NOMO-1 (cell line): ENCODE results near the gene ADAM12.
A peak's percentile ranks its signal among the peaks of the same experiment; 100 is the strongest.

ENCODE experiments used
- DNase-seq, 2 experiments: peaks; one replicate each; lab custom pipeline; 2025; ENCODE audit not compliant: unreplicated experiment in 2 of 2; lab: John Stamatoyannopoulos, UW

ADAM12 gene

DNA sequence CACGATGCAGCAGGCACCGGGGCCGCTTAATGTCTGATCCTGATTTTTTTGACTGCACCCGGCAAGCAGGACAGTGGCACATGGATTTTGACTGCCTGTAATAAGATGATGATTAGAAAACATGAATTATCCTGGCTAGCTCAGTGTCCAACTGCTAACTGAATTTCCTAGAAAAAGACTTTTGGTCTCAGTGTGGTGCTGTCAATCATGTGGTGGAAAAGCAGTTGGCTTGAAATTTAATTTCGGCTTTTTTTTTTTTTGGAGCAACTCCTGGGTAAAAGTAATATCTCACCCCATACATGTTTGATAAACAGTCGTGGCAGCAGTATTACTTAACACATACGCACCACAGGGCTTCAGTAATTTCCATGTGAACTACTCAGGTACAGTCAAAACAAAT, 264.2 kb downstream of the ADAM12 start:
- DNase-seq, result no peak

DNA sequence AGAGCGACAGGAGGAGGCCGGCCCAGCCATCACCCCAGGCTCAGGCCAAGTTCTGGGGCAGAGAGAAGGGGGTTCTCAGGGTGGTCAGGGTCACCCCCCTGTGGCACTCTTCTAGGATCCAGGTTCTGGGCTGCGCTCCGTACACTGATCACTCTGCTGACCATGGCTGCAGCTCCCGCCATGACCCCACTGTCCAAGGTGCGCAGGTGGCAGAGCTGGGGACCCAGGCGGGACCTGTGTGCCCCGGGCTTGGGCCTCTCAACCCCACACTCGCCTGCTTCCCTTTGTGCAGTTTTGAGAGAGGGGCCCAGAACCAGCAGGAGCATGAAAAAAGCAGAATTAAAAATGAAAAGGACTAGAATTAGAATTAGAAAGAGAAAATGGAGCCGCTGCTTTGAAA, 264.8 kb downstream of the ADAM12 start:
- no peak for DNase-seq

DNA sequence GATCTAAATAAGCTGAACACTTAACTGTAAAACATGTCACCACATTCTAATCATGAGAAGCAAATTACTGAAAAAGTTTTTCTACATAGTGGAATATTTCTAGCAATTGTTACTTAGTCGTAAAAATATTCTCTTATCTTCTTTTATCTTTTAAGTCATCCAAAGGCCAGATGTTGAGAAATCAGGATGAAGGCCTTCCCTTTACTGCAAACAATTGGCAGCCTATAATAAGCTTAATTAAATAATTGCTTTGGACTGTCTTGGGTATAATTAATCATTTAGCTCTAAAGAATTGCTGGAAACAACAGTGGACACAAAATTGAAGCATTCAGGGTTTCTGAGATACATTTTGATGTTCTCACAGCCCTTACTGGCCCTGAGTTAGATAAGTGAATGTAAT, 265.4 kb downstream of the ADAM12 start:
- no peak for DNase-seq

DNA sequence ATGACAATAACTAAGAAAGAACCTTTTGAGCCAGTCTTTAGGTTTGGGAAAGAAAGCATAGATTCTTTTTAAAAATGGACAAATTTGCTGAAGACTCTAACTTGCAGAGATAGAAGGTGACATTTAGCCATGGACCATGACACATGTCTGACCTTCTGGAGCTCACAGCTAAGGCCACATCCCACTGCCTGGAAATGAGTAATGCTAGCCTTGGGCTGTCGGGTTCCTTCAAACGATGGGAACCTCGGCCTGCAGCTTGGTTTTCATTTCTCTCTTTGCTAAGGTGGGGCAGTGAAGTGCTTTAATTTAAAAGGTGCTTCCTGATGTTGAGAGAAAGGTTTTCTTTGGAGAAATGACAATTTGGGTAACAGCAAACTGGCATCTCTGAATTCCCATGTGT, 268.7 kb downstream of the ADAM12 start:
- DNase-seq, result no peak

DNA sequence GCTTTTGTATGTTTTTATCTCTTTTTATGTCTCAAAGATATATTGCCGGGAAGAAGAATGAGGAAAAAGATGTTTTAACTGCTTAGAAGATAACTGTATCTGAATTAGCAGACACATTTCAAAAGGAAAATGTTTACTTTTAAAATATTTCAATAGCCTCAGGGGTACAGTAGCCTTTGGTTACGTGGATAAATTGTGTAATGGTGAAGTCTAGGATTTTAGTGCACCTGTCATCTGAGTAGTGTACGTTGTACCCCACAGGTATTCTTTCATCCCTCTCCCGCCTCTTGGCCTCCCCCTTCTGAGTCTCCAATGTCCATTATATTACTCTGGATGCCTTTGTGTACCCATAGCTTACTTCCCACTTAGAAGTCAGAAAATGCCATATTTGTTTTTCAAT, 269.8 kb downstream of the ADAM12 start:
- no peak for DNase-seq

DNA sequence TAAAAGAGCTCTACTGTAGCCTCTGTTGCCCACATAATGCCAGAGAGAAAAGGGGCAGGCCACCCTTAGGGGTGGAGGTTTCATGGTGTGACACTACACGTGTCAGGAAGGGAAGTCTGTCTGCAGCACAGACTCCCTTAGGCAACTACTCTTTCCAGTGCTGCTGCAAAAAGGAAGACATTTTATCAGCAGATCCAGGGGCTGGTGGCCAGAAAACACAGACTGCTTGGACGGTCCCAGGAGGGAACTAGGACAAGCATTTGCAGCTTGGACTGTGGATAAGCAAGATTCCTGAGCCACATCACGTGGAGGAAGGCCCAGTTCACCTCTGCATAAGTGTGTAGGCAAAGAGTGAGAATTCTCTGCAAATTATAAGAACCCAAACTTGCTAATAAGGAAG, 271.1 kb downstream of the ADAM12 start:
- DNase-seq, result no peak

DNA sequence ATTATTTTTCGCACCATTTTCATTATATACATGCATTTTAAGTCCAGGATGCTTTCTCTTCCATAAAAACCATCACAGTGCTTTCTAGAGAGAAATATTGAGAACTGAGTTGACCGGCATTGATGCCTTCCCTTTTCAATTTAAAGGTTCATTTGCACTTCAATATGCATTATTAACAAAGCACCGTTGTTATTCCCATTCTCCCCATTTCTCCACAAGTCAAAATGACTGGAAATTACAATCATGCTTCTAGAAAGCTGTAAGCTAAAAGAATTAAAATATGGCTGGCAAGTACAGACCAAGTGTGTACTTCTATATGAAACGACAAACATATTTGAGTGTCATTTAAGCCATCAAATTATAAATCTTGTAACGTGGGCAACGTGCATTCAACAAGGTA, 272.4 kb downstream of the ADAM12 start:
- no peak for DNase-seq

DNA sequence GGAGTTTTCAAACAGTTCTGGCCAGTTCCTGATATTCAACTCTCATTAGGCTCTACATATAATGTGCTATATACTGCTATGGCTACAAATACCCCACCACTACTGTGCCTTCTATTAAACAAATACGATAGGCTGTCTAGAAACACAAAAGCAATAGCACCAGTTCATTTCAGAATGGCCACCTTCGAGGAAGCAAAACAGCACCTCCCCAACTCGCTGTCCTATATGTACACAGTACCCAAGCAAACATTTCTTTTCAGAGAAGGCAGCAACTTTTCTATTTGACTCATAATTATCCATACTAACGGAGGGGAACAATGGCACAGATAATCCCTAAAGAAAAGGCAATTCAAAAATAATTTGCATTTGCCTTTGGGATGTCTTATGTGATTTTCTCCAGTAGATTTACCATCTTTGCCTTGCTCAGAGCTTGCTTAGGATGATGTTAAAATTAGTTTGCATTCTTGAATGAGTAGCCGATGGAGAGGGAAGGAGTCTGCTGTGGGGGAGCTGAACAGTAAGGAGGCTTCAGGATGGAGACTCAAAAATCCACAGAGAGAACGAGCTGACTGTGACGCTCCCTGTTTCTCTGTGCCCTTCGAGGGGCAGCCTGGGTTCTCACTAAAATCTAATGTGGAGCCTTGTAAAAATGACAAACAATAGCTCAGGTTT, 273.3 kb downstream of the ADAM12 start:
- DNase-seq, result no peak

DNA sequence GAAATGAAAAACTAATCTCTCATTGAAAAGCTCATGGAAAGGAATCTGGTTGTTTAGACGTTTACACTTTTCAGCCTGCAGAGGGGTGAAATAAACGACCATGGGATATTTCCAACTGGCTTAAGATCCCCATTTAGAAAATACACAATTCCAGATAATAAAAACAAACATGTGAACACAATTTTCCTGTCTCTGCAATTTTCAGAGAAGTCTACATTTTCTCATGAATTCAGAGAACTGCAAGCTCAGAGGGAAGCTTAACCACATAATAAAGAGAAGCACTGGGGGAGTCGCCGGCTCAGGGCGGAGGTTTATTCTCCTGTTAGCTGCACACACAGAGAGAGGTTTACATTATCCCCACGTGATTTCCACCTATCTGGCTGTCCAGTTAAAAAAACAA, 276.8 kb downstream of the ADAM12 start:
- no peak for DNase-seq

DNA sequence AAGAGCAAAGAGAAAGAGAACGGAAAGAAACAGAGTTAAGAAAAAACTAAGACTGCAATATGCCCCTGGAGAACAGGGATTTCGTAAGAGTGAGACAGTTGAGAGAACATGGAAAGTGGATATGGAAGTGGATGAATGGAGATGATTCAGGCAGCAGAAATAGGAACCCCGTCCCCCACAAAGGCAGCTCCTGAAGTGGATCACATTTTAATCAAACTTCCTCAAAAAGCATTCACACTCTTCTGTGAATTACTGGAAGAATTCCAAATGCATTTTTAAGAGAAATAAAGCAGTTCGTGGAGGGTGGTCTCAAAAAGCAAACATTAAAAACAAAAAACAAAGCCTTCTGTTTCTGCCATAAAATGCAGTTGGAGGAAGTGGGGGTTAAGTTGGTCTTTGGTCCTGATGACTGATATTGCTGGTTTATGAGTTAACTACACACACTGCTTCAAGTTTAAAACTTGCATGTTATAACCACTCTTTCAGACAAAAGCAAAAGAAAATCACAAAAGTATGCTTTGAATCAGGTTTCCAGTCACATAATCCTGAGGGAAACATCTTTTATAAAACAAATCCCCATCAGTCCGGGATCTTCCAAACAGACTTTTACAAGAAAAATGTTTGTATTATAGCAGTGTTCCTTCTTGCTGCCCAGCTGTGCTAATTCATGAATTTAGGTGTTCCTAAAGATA, 277.6 kb downstream of the ADAM12 start:
- no peak for DNase-seq

DNA sequence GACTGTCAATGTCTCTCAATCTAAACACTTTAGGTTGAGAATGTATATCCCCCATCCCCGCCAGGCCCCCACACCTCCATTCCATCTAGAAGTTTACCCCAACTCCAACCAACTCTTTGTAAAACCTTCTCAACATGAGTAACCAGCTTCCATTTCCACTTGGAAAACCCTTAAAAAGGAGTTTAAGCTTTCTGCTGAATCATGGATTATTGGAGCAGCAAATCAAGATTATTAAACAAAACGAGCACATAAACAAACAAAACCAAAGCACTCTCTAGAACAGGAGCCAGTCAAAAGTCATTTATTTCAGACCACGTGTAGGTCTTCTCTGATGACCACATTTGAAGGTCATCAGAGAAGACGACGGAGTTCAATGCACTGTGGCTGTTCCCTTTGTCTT, 278.4 kb downstream of the ADAM12 start:
- no peak for DNase-seq

DNA sequence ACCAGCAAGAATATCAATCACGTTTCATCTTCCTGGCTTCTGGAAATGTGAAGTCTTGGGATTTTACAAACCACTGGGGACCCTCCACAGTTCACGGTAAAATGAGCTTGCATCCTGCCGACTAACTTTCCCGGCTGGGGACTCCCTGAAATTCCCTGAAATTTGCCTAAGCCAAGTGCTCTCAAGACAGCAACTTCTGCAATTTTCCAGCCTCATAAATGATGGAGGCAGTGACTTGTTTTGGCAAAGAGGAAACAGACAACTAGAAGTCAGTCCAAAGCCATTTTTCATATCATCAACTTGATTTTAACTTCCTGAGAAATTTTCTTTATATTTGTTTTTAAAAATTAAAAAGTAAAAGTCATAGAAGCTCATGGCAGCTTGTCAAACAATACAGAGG, 279.6 kb downstream of the ADAM12 start:
- DNase-seq, result no peak

DNA sequence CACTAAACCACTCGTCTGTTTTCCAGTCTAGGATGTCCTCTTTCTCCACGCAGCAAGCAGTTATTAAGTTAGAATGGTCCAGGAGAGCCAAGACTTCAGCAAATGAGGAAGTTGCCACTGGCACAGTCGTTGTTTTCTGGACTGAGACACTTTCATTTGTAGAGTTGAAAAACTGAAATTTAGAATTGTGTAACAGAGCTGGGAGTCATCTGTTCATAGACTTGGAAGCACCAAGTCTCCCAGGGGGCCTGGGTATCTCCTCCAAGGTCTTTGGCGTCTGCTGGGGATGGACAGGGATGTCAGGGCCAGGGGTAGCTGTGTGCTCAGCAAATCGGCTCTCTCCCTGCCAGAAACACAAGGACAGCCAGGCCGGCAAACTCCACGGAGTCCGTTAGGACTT, 283.5 kb downstream of the ADAM12 start:
- DNase-seq, result no peak

DNA sequence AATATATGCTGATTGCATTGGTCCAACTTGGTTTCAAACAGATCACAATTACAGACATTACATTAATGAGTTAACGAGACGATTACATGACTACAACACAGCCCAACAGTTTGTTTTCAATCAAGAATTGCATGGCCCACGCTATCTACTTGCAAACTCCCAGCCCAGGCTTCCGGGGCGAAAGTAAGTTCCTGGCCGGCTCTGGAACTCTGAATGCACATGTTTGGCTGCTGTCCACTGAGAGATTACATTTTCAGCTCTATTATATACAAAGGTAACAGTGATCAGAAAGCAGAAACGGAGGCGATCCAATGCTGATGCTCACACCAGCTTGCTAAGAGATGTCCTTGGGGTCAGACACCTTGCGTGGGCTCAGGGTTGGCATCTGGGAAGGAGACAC, 285.6 kb downstream of the ADAM12 start:
- DNase-seq, result no peak

DNA sequence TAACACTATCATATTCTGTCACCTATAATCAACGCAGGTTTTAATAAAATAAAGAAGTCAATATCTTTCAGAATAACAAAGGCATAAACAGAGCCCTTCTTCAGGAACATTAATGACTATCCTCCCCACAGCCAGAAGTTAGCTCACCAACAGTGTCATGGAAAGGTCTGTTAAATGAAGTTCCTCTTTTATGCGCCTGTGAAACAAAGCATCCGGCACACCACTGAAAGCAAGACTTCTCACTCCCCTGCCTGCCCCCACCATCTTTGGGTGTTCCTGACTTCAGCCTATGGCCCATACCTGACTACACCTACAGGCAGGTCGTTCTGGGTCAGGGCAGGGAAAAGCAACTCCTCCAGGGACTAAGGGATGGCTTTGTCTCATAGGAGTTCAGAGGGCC, 286.5 kb downstream of the ADAM12 start:
- DNase-seq, result peak in 1 of 2 experiments; percentile 16

DNA sequence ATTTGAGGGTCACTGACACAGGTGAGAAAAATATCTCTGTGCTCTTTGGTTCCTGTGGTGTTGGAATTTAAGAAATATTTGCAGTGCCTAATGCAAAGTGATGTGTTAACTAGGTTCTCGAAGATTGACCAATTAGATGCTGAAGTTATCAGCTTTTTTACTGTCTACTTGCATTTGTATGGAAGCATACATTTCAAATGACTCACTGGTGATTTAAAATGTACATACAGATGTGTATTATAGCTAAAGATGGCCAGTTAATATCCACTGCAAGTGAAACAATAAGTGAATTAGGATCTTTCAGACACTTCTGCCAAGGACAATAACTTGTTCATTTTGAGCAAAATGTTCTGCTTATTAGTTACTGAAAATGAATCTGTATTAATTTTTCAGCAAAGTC, 287.0 kb downstream of the ADAM12 start:
- DNase-seq, result no peak

DNA sequence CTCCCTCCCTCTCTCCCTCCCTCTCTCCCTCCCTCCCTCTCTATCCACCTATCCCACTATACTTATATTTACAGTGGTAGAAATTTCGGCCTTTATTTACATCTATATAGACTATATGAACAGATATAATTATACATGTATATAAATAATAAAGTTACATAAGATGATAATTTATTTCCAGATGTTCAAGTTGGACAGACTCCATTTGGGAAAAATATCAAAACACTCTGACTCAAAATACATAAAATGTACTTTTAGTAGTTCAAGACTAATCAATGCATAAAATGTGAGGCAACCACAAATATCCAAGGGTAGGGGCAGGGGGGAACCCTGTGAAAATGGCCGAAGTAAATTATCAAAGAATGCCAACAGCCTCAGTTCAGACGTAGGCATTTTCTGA, 288.9 kb downstream of the ADAM12 start:
- no peak for DNase-seq

DNA sequence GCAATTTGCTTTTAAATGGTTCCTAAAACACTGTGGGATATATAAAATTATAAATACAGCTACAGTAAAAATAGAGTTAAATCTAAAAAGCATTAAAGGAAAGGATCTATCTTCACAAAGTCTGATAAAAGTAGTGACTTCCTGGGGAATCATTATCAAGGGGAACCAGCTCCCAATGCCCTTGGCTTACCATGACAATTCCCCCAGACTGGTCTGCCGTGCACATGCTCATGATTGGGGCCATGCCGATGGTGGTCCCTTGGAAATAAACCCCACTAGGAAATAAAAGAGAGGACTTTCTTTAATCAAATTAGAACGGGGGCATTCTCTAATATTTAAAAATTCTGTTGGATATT, 290.1 kb downstream of the ADAM12 start:
- no peak for DNase-seq

DNA sequence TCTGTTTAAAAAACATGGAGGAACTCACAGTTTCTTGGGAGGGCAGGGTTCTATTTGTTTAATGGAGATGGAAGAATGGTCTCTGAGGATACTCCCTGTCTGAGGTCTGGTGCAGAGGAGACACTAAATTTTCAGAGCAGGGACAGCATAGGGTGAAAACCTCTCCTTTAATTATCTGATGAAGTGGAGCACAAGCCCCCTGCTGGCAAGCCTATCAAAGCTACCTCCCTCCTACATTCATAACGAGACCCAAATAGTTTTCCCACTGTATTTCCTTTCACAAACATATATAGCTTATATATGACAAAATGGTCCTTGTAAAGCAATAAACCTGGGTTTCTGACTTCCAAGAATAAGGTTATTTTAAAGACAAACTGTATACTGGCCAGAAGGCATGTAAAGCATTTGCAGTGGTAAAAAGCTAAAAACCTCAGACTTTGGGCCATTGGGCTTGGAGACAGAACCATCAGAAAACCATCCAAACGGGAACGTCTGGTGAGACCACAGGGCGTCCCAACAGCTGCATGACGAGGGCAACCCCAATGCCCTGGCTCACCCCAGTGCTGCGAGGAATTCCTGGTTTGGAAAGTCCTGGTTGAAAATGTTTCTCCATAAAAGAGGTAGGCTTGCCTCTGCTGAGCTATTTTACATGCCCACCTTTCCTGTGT, 290.6 kb downstream of the ADAM12 start:
- no peak for DNase-seq

DNA sequence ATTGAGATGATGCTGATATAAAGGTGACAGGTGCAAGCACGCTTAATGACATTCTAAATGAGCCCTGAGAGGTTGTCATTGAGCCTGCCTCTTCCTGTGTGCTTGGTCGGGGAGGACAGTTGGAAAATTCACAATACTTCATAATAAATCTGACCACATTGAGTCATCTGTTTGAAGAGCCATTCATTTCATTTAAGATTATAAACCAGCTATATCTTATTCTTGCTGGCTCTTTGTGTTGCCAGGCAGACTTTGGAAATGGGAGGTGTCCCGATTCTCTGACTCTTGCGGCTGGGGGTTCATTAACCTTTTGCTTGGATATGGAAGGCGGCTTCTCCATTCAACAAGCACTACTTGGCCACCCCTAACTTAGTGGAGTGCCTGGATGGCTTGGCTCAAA, 293.7 kb downstream of the ADAM12 start:
- no peak for DNase-seq

DNA sequence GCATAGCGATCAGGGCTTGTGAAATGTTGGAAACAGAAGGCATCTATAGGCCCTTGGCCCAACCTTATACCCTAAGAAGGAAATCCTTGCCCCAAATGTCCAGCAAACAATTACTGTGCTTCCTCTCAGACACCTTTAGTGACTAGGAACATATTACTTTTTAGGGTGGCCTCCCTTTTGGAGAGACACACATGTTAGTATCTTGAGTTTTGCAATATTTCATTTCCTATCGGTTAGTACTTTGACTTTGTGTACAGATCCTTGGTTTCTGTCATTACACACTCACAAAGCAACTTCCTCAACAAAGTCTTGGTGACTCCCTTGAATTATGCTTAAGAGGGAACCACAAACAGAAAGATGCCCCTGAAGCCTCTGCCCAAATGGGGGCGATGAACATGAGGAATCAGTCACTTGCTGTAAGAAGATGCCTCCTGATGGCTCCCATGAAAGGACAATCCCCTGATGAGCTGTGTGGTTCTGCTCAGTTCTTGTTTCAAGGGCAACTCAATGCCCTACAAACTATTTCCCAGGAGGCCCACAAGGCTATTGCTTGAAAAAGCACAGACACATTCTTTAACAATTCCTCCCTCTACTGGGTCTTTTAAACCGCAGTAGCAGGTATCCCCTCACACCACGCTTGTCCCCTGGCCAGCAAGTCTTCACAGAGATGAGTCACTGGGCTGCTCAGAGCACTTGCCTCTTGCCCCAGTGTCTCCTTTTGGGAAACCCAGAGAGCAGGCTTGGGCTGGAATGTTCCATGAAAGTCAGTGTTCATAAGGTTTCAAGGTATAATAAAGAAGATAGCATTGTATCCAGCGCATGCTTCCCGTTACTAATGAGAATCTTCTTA, 295.7 kb downstream of the ADAM12 start:
- no peak for DNase-seq
